Vagina (tissue), 2 donors: Measurements from ENCODE around the gene ONECUT2.

Source experiments
- POLR2AphosphoS5 ChIP-seq, 2 donors: sonication (generic); formaldehyde crosslinking; IDR thresholded peaks; one replicate each; pipeline ENCODE4 v1.9.0; 2017; ENCODE audit warnings: antibody characterized with exemption in 2 of 2, mild to moderate bottlenecking in 2 of 2, low read depth in 1 of 2; ENCODE audit not compliant: insufficient read depth in 1 of 2
- TF ChIP-seq, protein P1 (sequence below), 3 experiments: fragments of 450-650 bp in 2 of 3; fragments of 200-600 bp in 1 of 3; sonication (generic) in 1 of 3; IDR thresholded peaks; one replicate each; pipeline ENCODE4 v1.5.1; 2017 to 2019; ENCODE audit warnings: antibody characterized with exemption in 3 of 3, mild to moderate bottlenecking in 2 of 3, moderate library complexity in 2 of 3

- TF ChIP-seq, protein P1, sequence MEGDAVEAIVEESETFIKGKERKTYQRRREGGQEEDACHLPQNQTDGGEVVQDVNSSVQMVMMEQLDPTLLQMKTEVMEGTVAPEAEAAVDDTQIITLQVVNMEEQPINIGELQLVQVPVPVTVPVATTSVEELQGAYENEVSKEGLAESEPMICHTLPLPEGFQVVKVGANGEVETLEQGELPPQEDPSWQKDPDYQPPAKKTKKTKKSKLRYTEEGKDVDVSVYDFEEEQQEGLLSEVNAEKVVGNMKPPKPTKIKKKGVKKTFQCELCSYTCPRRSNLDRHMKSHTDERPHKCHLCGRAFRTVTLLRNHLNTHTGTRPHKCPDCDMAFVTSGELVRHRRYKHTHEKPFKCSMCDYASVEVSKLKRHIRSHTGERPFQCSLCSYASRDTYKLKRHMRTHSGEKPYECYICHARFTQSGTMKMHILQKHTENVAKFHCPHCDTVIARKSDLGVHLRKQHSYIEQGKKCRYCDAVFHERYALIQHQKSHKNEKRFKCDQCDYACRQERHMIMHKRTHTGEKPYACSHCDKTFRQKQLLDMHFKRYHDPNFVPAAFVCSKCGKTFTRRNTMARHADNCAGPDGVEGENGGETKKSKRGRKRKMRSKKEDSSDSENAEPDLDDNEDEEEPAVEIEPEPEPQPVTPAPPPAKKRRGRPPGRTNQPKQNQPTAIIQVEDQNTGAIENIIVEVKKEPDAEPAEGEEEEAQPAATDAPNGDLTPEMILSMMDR (IDR thresholded peaks at IDR 0.05), result no peak
- TF ChIP-seq POLR2AphosphoS5 (IDR thresholded peaks at IDR 0.05; ENCODE audit: insufficient read depth in 1 of 2, low read depth in 1 of 2), result no peak
Observed at GRCh38 chr18:57429167-57430078, 5.8 kb upstream of the ONECUT2 start.
